HG03135 (cell line): ENCODE results near the gene DHRS7B.

Experiments used
- ATAC-seq: cut with Tn5 transposase; IDR thresholded peaks from one replicate; pipeline ENCODE4 v1.9.1; 2021; ENCODE audit warnings: mild to moderate bottlenecking, moderate library complexity; ENCODE audit not compliant: unreplicated experiment

Gene DHRS7B

DNA sequence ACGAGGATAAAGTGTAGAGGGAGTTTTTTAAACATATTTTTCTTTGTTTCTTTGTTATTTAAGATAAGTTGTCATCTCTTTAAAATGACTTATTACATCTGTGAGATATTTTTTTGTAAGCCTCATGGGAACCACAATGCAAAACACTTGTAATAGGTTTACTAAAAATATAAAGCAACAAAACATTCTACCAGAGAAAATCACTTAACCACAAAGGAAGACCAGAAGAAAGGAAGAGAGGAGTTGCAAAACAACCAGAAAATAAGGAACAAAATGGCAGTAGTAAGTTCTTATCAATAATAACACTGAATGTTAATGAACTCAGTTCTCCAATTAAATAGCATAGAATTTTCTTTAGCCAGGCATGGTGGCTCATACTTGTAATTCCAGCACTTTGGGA, 22.9 kb downstream of the DHRS7B start:
- ATAC-seq: no peak

DNA sequence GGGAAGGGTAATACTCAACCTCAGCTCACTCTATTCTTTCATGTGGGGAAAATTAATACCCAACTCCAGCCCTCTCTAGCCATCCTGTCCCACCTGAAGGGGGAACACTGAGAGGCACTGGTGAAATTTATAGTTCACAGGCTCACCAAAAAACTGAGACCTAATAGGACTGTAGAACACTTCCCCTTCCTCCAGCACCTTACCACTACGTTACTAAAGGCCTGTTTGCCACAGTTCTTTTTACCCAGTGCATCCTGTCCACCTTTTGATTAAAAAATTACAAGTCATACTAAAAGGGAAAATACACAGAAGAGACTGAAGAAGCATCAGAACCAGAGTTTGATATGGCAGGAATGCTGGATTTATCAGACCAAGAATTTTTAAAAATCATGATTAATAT, 26.0 kb downstream of the DHRS7B start:
- no peak for ATAC-seq

DNA sequence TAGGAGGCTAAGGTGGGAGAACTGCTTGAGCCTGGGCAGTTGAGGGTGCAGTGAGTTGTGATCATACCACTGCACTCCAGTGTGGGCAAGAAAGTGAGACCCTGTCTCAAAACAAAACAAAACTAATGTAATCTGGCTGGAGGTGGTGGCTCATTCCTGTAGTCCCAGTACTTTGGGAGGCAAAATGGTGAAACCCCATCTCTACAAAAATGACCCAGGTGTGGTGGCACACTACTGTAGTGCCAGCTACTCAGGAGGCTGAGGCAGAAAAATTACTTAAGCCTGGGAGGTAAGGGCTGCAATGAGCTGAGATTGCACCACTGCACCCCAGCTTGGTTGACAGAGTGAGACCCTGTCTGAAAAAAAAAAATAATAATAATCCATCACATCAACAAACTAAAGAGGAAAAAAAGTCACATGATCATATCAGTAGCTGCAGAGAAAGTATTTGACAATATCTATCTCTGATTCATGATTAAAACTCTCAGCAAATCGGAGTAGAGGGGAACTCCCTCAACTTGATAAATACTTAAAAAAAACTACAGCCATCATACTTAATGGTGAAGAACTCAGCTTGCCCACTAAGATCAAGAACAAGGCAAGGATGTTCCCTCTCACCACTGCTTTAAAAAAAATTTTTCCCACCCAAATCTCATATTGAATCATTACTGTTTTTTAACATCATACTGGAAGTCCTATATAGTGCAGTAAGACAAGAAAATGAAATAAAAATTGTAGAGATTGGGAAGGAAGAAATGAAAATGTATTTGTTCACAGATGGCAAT, 31.0 kb downstream of the DHRS7B start:
- ATAC-seq: no peak

DNA sequence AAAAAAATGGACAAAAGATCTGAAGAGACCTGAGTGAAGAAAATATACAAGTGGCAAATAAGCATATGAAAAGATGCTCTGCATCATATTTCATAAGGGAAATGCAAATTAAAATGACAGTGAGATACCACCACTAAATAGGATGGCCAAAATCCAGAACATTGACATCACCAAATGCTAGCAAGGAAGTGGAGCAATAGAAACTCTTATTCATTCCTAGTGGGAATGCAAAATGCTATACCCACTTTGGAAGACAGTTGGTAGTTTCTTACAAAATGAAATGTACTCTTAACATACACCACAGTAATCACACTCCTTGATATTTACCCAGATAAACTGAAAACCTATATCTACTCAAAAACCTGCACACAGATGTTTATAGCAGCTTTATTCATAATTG, 33.6 kb downstream of the DHRS7B start:
- no peak for ATAC-seq

DNA sequence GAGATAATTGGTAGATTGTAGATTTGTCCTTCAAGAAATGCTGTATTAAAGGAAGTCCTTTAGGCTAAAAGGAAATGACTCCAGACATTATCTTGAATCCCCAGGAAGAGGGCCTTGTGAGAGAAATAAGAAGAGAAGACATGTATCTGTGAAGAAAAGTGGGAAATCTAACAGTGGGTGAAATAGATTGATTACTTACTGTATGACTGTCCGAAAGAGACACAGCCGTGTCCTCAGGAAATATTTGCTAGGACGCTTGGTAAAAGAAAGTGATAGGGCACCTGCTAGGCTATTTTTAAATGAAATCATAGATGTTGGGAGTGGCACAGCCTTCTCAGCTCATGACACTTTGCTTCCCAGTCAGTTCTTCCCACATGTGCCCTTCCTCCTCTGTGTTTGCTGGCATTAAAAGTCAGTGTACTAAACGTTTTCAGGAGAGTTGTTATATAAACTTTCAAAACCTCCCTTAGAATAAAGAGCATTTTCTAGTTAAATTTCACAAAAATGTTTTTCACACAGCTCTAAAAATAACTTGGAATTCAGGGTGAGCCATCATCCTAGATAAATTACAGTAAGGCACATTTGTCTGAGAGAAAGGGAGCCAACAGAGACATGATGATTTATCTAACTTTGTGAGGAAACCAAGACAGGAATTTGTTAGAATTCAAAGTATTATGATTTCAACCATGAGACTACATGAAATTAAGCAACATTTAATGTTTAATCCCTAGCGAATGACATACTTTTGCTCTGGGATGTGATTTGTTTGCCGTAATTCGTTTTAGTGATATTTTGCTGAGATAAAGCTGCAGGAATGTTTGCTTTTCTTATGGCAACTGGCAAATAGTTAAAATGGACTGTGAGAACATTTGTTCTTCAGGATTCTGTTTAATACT, 35.0 kb downstream of the DHRS7B start:
- ATAC-seq: no peak

DNA sequence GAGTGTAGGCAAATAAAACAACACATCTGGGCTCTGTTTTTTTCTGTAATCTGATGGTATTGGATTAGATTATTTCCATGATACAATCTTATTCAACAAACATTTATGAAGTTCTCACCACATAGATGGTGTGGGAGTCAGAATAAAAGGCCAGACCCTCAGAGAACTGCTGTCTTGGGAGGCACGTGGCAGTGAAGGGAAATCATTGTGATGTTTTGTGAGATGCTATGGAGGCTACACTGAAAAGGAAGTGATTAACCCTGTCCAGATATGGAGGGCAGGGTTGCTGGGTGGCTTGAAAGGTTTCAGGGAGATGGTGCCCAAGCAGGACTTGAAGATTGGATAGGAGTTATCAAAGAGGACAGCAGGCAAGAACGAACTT, 35.6 kb downstream of the DHRS7B start:
- ATAC-seq: no peak

DNA sequence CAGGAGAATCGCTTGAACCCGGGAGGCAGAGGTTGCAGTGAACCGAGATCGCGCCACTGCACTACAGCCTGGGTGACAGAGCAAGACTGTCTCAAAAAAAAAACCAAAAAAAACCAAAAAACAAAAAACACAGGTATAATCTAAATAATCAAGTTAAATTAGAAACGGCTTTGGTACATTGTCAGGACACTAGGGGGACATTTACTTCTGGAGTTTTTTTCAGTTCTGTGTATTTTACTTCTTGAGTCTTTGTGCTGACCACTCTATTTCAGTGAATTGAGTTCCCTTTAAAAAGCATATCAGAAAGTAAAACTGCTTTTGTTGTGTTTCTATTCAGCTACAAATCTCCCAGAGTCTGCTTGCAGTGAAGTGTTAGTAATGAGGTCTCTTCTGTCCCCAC, 36.3 kb downstream of the DHRS7B start:
- ATAC-seq: no peak

DNA sequence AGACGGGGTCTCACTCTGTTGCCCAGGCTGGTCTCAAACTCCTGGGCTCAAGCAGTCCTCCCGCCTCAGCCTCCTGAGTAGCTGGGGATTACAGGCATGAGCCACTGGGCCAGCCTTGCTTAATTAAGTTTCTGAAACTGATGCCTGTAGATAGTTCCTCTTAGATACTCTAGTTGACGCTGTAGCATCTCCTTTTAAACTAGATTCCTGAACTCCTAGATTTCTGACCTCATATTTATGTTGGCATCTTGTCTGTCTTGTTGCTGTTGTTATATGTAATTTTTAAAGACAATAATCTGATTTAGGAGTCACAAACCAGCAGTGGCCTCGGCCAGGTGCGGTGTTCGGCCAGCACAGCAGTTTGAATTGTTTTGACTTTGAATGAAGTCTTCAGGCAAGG, 37.5 kb downstream of the DHRS7B start:
- ATAC-seq: no peak

DNA sequence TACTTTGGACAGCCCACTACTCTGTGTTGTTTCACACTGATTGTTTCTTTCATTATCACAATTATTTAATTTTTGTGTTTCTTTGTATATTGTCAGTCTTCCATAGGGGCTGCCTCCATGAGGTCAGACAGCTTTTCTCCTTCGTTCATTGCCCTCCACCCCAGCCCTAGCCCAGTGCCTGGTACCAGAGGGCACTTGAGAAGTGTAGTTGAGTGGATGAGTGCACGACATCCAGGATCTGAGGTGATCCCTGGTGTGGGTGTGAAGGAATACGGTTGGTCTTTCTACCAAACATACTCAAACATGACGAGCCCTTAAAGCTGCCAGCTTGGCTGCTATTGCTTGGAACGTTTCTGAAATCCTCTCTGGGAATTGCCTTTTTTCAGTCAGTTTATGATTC, 37.9 kb downstream of the DHRS7B start:
- ATAC-seq: no peak

DNA sequence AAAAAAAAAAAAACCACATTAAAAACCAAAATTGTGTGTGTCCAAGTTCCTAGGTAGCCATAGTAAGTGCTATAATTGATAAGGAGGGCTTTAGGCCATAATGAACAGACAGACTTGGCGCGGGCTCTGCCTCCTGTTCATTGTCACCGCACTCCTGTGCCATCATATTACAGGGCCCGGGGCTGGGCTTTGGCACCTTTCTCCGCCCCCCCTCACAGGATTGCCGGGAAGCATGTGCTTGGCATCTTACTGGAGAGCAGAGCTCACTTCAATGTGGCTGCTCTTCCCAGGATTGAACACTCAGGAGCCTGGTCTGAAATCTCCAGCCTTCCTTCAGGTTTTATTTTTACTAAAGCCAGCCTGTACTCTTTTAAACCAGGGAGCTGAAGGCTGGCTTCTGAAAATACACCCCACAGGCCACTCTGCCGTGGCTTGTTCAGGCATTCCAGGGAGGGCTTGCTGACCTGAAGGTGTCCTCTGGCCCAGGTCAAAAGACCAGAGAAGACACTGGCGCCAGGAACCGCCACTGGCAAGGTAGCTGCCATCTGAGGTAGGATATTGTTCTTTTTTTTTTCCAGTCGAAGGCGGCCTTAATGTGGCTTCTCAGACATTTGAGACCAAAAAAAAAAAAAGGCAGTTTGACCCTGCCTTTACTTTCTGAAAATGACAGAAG, 39.3 kb downstream of the DHRS7B start:
- ATAC-seq: no peak

DNA sequence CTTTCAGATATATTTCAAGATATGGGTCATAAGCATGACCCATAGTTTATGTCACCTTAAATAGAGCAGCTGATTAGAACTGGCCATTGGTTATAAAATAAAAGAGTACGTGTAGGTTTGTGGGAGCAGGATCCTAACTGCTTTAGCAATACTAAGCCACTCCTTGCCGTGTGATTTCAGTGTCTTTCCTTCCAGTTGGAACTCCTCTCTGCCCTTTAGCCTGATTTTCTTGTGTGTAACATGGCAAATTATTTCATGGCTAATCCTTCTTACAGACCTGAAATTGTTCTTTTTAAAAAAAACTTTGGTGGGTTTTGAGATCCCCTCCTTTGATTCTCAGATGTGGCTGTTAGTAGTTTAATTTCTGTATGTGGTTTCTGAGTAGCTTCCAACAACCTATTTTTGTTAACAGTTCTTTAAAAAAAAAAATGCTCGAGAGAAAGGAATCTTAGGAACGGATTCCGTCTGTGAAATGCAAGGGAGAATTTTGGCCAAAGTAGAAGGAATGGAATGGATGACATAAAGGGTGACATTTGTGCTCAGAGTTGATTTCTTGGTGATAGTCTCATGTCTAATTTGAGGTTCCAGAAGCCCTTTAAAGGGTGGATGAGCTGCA, 39.9 kb downstream of the DHRS7B start:
- no peak for ATAC-seq

DNA sequence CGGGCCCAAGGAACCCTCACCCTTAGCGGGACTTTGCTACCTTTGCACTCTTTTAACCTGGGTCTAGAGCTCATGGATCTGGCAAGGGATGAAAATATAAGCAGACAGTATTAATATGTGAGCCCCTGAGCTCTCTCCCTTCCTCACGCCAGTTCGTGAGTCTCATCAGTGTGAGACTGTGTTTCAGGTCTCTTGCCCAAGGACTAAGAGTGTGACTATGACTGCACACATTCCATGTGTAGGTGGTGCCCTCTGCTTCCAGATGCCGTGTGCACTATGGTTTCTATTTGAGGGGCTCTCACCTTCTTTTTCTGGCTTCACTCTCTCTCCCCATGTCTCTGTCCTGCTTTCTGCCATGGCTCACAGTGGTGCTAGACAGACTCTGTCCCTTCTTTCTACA, 40.5 kb downstream of the DHRS7B start:
- ATAC-seq: no peak

DNA sequence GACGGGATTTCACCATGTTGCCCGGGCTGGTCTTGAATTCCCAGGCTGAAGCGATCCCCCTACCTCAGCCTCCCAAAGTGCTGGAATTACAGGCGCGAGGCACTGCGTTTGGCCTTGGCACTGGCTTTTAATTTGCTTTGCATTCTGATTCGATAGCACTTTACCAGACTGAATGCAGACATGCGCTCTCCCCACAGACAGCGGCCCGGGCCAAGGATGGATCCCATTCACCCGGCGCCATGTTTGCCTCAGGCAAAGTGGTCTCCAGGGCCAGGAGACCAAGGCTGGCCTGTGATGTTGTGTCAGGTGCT, 41.7 kb downstream of the DHRS7B start:
- no peak for ATAC-seq

DNA sequence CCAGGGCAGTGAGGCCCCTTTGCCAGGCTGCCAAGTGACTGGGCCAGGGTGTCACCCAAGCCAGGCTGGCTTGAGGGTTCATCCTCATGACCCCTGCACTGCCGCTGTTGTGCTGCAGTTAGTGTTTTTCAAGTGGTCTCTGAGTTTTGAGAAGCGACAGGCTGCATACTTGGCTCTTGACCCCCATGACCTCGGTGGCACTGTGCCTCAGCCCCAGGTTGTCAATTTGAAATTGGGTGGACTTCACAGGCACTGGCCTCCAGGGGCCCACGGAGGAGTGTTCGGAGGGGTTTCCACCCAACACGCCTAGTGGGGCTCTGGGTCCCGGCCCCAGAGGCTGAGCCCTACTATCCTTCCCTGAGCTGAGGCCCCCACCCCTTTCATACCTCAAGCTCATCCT, 42.7 kb downstream of the DHRS7B start:
- ATAC-seq: no peak

DNA sequence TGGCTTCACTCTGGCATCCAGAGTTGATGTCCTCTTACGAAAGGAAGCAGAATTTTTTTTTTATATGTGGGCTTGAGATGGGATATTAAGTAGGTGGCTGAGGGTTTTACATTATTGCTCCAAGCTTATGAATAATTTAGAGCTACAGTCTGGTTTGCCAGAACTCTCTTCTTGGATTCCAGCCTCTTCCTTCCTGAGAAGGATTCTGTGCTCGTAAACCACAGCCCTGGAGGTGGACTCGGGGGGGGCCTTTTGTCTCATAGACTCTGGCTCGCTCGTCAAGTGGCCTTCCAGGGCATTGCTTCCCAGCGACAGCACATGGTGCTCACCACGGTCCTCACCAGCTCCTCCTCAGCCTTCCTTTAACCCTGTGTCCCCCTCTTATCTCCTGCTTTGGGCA, 44.0 kb downstream of the DHRS7B start:
- ATAC-seq: no peak

DNA sequence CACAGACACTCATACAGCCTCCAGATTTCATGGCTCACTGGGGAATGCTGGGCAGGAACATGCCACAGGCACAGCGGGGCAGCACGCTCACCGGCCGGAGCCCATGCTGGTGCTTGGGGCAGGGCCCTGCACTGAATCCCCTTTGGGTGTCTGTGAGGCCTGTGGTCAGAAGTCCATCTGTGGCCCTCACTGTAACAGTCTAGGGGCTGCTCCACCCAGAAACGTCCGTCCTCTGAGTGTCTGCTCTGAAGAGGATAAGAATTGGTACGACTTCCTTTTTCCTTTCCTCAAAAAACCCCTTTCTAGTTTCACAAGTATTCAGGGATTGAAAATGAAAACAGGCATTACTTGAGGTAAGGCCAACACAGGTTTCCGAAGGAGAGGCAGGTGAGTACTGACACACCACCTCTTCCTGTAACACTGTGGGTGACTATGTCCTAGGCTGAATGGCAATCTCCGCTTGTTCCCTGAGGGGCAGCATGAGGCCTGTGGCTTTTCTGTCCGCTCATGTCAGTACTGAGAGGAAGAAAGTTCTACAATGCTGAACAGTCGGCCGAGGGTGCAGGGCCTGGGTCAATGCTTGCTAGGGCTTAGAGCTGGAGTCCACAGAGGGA, 44.7 kb downstream of the DHRS7B start:
- ATAC-seq: peak; percentile 68

DNA sequence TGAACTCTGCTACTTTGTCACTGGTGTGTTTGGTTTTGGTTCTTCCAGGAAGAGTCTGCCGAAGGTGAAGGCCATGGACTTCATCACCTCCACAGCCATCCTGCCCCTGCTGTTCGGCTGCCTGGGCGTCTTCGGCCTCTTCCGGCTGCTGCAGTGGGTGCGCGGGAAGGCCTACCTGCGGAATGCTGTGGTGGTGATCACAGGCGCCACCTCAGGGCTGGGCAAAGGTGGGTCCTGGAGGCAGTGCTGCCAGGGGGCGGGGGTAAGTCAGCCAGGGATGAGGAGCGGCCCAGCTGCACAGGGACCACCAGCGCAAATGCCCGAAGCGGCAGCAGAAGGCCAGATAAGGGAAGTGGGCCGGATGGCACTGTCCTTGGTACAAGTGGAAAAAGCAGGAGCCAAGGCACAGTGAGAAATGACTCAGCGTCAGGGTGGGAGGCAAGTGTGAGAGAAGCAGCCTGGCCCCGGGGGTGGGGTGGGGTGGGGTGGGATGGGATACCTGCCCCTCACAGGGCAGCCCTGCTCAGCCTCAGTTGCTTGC, 45.3 kb downstream of the DHRS7B start:
- no peak for ATAC-seq

DNA sequence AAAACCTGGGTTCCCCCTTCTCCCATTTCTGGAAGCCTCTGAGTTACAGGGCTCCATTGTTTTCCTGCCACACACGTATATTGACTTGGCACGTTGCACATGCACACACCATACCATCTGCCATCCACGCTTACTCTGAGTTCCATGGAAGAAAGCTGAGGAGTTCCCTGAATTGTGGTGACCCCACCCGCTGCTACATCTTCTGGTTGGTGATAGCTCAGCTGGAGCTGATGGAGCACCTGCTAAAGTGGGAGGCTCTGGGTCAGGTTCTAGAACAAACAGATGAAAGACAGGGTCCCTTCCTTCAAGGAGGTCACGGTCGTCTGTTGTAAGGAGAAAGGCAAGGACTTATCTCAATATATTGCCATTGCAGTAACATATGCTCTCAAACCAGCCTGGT, 46.1 kb downstream of the DHRS7B start:
- no peak for ATAC-seq

DNA sequence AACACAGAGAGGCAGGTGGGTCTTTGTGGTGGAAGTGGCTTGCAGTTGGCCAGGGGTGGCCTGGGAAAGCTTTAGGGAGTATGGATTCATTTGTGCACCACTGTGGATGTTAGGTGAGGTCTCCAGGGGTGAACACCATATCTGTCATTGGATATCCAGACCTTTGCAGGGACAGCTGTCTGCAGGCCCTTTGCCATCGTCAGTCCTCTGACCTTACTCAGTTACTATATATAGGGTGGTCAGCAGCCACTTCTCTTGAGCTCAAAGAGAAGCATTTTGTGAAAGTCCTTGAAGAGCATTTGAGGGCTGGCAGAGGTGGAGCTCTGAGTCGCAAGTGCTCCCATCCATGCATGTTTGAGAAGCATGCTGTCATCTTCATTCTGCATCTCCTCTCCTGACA, 46.8 kb downstream of the DHRS7B start:
- no peak for ATAC-seq

DNA sequence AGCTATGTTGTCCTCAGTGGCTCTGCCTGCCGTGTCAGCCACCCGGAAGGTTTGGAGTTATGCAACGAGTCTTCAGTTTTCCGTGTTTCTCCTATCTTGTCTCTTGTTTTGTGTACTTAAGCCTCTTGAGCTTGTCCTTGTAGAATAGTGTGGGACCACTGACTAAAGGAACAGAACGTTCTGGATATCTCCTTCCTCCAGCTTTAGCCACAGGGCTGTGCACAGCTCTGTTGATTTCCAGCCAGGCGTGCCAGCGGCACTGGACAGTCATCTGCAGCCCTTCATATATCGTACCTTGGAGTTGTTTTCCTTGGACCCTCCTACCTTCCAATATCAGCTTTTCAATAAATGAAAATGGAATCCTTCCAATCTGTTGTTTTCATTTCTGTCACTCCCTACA, 47.4 kb downstream of the DHRS7B start:
- ATAC-seq: no peak

DNA sequence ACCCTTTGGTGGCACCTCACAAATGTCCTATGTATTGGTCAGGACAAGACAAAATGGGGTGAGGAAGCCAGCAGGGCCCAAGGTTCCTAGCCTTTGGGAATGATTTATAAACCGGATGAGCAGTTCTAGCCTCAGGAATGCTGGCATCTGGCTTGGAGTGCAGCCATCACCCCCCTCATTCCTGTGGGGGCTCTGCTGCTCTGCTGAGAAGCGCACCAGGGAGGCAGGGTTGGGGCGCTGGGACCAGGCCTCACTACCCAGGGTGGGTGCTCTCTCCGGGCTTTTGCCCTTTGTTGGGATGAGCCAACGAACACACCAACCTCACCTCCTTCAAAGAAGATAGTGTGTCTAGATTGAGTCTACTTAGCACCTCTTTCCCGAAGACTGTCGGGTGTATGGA, 47.9 kb downstream of the DHRS7B start:
- no peak for ATAC-seq
